Measurements from ENCODE around the gene MRPL20. TPM values are rescaled to one million over a fixed set of nuclear protein-coding genes. Genes with fewer than 3 reads are reported as not detected.
"Not testable (repeated sequence)": the region's sequence is repeated elsewhere in the genome, so short reads cannot be mapped to it uniquely, and the experiment has no call there.

The MRPL20 gene
- total RNA-seq, 1 experiment from 2014 or later = 126 TPM

DNA sequence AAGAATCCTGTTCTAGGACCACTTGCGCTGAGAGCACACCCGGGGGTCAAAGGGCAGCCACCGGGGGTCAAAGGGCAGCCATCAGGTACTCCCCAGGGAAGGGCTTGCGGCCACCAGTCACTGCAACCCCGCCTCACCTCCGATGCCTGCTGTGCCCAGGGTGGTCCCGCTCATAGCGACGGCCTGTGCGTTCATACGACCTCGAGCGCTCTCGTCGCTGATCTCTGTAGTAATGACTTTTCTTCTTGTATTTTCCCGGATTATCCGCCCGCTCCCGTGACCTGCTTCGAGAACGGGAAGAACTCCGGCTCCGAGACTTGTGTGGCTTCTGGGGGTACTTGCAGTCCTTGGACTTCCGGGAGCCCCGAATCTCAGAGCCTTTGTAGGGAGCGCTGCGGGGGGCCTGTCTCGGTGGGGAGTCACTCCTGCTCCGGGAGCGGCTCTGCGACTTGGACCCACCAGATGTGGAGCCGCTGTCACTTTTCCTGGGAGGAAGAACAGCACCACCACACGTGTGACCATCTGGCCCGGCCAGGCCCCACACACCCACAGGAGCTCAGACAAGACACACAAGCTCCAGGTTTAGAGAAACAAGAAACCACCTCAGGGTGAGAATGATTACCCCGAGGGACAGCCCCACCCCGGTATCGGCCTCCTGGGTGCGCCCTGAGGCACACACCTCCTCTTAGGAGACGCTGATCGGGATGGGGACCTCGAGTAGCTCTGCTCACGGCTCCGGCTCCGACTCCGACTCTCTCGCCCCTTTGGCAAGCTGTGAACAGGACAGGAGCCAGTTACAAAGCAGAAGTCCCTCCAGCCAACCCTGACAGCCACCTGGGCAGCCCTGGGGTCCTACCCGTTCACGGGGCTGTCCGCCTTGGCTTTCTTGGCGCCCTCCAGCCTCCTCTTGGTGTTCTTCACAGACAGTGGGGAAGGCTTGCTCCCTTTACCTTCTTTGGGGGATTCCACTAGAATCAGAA lies 19.7 kb downstream of the MRPL20 start:
- no peak for DNase-seq (ENCODE audit: low read depth)

- DNase-seq (ENCODE audit: low read depth) = no peak
Observed at GRCh38 chr1:1385931-1386330, 21.2 kb downstream of the MRPL20 start.

DNA sequence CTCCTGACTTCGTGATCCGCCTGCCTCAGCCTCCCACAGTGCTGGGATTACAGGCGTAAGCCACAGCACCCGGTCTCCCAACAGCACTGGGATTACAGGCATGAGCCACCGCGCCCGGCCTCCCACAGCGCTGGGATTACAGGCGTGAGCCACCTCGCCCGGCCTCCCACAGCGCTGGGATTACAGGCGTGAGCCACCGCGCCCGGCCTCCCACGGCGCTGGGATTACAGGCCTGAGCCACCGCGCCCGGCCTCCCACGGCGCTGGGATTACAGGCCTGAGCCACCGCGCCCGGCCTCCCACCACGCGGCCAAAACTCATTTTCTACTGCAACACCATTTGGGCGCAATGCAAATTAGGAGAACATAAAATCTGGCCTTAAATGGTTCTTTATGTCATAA lies 21.8 kb downstream of the MRPL20 start:
- DNase-seq (ENCODE audit: low read depth) = not testable (repeated sequence)

DNA sequence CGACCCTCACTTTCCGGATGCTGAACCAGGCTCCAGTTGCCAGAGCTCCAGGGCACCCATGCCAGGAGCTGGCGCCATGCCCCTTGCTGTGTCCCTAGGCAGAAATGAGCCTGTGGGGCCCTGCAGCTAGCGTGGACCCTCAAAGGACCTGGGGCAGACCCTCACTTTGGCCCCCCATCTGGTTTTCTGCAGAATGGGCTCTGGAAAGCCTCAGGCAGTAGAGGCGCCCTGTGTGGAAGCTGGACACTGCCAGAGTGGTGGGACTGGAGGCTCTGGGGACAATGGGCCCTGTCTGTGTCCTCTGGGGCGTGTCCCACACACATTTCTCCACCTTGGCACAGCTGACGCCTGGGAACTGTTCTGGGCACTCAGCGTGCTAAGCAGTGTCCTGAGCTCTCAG lies 25.8 kb downstream of the MRPL20 start:
- DNase-seq (ENCODE audit: low read depth) = no peak

DNA sequence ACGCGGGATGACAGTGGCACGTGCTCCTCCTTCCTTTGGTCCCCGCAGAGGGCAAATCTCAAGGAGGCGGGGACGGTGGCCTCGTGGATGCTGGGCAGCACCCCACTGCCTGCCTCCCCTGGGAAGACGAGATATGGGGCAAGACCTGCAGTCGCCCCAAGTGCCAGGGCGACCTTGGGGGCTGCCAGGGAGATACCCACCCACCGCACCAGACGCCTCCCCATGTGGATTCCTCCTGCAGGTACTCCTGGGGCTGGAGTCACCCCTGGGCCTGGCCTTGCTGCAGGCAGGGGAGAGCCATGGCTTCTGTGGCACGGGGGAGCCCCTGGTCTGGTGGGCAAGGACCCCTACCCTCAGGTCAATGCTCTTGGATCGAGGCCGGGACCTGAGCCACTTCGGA lies 26.2 kb downstream of the MRPL20 start:
- DNase-seq (ENCODE audit: low read depth) = no peak

- DNase-seq (ENCODE audit: low read depth) = no peak
Observed at GRCh38 chr1:1377540-1378205, 29.4 kb downstream of the MRPL20 start.

DNA sequence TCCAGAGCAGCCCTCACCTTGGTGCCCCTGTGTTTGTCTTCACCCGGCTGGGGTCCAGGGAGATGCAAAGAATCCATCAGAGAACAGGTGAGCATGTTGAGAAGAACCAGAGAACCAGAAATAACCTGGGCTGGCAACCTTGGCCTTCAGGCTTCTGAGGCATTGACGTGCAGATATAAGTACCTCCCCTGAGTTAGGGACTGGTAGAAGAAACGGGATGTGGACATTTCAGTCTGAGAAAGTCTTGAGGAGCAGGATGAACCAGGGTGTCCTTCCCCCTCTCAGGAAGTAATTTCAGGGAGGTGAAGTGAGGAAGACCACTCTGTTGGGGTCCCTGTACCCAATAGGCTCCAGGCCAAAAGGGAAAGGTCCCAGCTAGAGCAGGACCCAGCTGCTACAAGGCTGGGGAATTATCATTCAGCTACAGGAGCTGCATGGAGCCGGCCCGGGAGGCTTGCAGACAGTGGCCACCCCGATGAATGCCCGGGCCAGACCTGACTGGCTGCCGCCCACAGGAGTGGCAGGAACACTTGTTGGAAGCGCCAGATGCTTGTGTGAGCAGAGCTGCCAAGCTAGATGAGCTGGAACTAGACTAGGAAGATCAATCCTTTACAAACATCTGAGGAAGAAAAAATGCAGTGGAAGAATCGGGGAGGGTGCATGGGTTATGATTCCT lies 30.4 kb downstream of the MRPL20 start:
- no peak for DNase-seq (ENCODE audit: low read depth)

GRCh38 chr1:1374929-1375662 lies 32.0 kb downstream of the MRPL20 start, which contains the start of gene AURKAIP1:
Gene AURKAIP1, minus strand, starts transcription at chr1:1375207. Its CDS starts 451 bp downstream, at chr1:1374756.
- DNase-seq (ENCODE audit: low read depth) = peak; percentile 100

GRCh38 chr1:1374589-1374928 lies 32.5 kb downstream of the MRPL20 start:
- peak; percentile 29 for DNase-seq (ENCODE audit: low read depth)

DNA sequence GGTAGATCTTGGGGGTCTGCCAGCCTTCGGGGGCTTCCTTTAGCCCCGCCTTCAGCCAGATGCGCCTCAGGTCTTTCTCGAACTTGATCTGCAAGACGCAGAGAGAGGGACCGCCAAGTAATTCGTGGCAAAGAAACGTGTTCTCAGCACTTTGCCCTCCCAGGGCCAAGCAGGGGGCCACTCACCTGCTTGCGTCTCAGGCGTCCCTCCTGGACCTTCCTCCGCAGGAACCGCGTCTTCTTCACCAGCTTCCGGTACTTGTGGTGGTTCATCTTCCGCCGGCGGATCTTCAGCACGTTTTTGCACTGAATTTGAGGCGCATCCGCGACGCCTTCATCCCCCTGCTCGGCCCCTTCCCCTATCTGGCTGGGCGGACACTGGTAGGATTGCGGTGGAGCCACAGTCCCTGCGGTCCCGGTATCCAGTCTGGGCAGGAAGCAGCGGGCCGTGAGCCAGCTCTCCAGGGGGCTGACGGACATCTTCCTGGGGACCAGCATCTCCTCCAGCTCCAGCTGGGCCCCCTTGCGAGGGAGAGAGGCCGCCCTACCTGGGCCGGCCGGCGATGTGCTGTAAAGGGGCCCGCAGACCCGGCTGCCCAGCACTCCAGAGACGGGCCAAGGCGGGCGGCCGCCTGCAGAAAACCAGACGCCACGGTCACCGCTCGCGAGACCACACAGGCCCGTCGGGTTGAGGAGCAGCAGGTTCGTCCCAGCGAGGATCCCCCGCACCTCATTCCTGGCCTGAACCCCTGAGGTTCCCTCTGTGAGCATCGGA lies 33.1 kb downstream of the MRPL20 start:
- no peak for DNase-seq (ENCODE audit: low read depth)

GRCh38 chr1:1373051-1373814 lies 33.9 kb downstream of the MRPL20 start:
- no peak for DNase-seq (ENCODE audit: low read depth)

GRCh38 chr1:1371746-1372711 lies 35.1 kb downstream of the MRPL20 start:
- DNase-seq (ENCODE audit: low read depth) = peak; percentile 82

DNA sequence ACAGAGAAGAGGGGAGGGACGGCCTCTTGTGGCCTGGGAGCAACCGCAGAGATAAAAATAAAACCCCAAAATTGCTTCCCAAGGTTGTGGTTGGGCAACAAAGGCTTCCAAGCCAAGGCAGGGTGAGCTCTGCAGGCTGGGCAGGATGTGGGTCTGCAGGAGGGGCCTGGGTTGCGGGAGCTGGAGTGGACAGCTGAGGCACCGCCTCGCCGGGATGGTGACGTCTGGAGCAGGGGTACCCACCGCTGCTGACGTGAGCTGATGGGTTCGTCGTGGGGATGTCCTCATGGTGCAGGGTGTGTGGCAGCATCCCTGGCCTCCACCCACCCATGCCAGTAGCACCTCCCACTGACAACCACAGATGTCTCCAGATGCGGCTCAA lies 35.7 kb downstream of the MRPL20 start:
- peak; percentile 84 for DNase-seq (ENCODE audit: low read depth)

- no peak for DNase-seq (ENCODE audit: low read depth)
Observed at GRCh38 chr1:1370771-1371300, 36.3 kb downstream of the MRPL20 start.

DNA sequence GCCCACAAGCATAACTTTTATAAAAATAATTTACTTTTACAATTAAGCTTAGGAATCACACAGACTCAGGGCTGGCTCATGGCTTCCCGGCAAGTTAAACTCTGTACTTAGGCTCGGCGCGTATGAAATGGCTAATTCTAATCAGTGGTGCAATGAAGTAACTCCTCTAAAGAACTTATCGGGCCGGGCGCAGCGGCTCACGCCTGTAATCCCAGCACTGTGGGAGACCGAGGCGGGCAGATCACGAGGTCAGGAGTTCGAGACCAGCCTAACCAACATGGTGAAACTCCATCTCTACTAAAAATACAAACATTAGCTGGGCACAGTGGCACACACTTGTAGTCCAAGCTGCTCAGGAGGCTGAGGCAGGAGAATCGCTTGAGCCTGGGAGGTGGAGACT lies 37.0 kb downstream of the MRPL20 start:
- DNase-seq (ENCODE audit: low read depth) = not testable (repeated sequence)

GRCh38 chr1:1367315-1367714 lies 39.8 kb downstream of the MRPL20 start:
- DNase-seq (ENCODE audit: low read depth) = no peak

DNA sequence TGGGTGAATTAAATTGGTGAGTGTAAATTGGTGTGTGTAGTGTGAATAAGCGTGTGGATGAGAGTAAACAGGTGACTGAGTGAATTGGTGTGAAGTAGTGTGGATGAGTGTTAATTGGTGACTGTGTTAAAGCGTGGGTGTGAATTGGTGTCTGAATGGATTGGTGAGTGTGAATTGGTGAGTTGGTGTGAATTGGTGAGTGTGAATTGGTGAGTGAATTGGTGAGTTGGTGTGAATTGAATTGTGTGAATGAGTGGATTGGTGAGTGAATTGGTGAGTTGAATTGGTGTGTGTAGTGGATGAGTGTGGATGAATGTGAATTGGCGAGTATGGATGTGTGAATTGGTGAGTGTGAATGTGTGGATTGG lies 40.4 kb downstream of the MRPL20 start:
- DNase-seq (ENCODE audit: low read depth) = peak; percentile 7

- no peak for DNase-seq (ENCODE audit: low read depth)
Observed at GRCh38 chr1:1365875-1366698, 41.0 kb downstream of the MRPL20 start.
